Prostate gland (tissue), 2 donors: Measurements from ENCODE around the gene SLC5A10.

Experiments
- CTCF ChIP-seq, 4 experiments: fragments of 200-600 bp in 2 of 4; fragments of 450-650 bp in 2 of 4; sonication (generic) in 2 of 4; IDR thresholded peaks; 1 replicate in 3 of 4; 2 replicates in 1 of 4; pipeline ENCODE4 v1.5.1; 2016 to 2019; ENCODE audit warnings: antibody characterized with exemption in 4 of 4, mild to moderate bottlenecking in 2 of 4, moderate library complexity in 2 of 4
- POLR2A ChIP-seq: fragments of 450-650 bp; IDR thresholded peaks from one replicate; pipeline ENCODE4 v1.6.1; 2016; ENCODE audit warnings: antibody characterized with exemption, mild to moderate bottlenecking
- POLR2AphosphoS5 ChIP-seq: sonication (generic); formaldehyde crosslinking; IDR thresholded peaks from one replicate; pipeline ENCODE4 v1.6.1; 2017; ENCODE audit warnings: antibody characterized with exemption

- TF ChIP-seq CTCF (IDR thresholded peaks at IDR 0.05) (no peak), POLR2AphosphoS5 (no peak), POLR2A (no peak)
These were observed 63.5 kb downstream of the SLC5A10 start for GRCh38 chr17:19015428-19015827.
